ENCODE results near the gene SKA1.
"Not testable (repeated sequence)": the region's sequence is repeated elsewhere in the genome, so short reads cannot be mapped to it uniquely, and the experiment has no call there.

The SKA1 gene

GRCh38 chr18:50432915-50433314, 58.1 kb downstream of the SKA1 start:
- no peak for DNase-seq

GRCh38 chr18:50436742-50437141, 61.9 kb downstream of the SKA1 start:
- DNase-seq, result not testable (repeated sequence)

- DNase-seq, result no peak
Measured at GRCh38 chr18:50439460-50440015, 64.7 kb downstream of the SKA1 start.

GRCh38 chr18:50441016-50441415, 66.2 kb downstream of the SKA1 start:
- no peak for DNase-seq

- DNase-seq, result no peak
Measured at GRCh38 chr18:50441501-50441900, 66.7 kb downstream of the SKA1 start.

All from NCI-H1436 treated with DMSO at 0.1 percent for 48 hours (cell line).